ENCODE measurements around the gene TMEM212.
"Not testable (repeated sequence)": the region's sequence is repeated elsewhere in the genome, so short reads cannot be mapped to it uniquely, and the experiment has no call there.

Gene TMEM212

DNA sequence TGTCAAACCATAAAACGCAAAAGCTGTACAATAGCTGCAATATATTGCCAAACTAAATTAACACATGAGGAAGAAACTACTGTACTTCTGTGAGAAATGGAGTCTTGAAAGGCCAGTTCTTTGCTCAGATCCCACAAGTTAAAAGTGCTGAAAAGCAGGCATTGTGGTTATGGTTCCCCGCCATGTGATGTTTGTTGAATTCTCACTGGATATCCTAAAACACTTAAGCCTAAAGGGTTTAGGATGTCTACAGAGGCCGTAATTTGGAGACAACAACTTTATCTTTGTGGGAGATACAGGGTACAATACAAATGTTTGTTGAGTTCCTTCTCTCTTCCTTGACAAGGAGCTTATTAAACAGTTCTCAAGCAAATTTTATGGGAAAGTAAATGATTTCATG lies 53.2 kb downstream of the TMEM212 start:
- DNase-seq, result no peak

DNA sequence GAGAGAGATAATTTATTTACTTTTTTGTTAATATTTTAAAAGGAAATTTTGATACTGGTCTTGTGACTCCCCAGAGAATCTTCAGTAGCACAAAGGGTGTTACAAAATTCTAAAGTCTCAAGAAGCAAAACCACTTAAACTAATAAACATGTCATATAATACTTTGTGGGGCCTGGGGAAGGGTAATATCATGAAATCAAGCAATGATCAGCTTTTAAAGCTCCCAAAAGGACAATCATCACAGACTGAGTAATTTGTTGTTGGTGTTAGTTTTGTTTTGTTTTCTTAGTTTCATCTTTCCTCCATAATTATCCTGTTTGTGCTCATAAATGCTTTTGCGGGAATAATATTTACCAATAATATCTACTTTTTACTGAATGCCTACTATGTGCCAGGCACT lies 55.0 kb downstream of the TMEM212 start:
- DNase-seq, result no peak

DNA sequence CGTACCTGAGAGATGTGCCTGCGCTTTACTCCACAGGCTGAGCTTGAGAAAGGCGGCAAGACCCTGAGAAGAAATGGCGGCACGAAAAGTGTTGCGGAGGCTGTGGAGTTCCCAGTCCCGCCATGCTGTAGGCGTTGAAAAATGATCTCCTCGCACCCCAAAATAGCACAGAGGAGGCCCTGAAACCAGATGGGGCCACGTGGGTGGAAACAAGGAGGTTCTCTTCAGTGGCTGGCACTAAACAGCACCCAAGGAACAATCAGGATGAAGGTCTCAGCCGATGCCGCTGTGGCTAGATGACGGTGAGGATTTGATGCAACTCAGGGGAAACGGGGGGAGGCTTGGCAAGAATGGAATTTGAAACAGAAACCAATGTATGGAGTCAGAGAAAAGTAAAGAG lies 57.3 kb downstream of the TMEM212 start:
- no peak for DNase-seq

DNA sequence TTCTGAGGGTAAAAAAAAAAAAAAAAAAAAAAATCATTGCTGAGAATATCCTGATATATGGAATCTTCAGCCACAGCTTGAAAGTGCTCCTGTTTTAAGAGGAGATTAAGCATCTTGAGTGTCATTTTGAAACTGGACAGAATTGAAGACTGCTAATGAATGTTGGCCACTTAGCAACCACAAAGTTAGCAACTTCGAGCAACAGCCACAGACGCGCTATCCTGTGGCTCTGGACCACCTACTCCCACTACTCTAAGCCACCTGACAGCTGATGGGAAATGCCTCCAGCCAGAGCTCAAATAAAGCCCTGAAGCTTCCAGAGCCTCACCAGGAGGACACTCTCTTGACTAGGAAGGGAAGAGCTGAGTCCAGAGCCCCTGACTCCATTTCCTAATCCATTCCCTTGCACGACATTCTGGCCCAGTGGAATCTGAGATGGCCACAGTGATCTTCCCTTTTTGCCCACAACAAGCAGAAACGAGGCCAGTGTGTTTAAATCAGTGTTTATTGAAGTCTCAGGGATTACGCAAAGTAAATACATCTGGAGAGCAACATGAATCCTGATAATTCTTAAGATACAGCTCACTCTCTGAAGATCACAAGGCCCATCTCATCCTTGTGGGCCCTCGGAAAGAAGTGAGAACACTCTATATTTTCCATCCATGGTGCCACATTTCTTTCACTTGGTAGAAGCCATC lies 58.6 kb downstream of the TMEM212 start:
- no peak for DNase-seq

DNA sequence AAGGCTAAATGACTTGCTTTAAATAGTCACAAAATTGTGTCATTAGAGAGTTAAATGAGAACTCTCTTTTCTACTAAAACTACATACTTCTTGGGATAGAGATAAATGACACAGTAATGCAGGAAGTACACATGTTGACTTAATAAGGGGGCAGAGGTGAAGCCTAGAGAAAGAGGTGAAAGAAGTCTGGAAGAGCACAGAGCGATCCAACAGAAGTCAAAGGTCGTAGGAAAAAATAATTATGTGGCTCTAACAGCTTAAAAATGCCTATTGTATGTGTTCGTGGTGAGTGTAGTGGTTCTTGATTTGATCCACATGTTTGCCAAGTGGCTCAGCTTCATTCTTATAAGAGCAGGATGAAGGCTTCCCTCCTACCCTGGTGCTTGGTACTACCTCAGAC lies 61.7 kb downstream of the TMEM212 start:
- DNase-seq, result no peak

- DNase-seq, result not testable (repeated sequence)
These were observed 63.4 kb downstream of the TMEM212 start for GRCh38 chr3:171906503-171906902.

GRCh38 chr3:171906951-171907676 lies 64.0 kb downstream of the TMEM212 start:
- no peak for DNase-seq

DNA sequence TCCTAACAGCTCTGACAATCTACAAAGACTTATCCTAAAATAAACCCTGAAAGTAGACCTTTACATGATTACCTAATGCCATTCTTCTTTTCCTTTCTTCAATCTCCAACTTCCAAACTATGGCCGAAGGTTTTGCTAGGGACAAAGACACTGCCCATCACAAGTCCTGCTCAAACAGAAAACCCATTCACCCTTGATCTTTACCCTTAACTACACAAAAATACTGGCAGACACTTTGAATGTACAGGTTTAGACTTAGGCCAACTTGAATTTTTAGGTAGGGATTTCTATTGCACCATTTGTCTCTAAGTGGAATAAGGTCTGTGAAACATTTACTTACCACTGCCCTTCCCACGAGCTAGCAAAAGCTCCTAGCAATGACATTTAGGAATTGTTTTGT lies 64.6 kb downstream of the TMEM212 start:
- no peak for DNase-seq

GRCh38 chr3:171908731-171909130 lies 65.6 kb downstream of the TMEM212 start:
- DNase-seq, result no peak

Data from NCI-H1048 (cell line).